ENCODE data around the gene KRTAP10-1. TPM values are rescaled to one million over a fixed set of nuclear protein-coding genes. Genes with fewer than 3 reads are reported as not detected.
A peak's percentile ranks its signal among the peaks of the same experiment; 100 is the strongest.
"Not testable (repeated sequence)": the region's sequence is repeated elsewhere in the genome, so short reads cannot be mapped to it uniquely, and the experiment has no call there.

The KRTAP10-1 gene
- total RNA-seq, 1 experiment from 2014 or later: not detected

DNA sequence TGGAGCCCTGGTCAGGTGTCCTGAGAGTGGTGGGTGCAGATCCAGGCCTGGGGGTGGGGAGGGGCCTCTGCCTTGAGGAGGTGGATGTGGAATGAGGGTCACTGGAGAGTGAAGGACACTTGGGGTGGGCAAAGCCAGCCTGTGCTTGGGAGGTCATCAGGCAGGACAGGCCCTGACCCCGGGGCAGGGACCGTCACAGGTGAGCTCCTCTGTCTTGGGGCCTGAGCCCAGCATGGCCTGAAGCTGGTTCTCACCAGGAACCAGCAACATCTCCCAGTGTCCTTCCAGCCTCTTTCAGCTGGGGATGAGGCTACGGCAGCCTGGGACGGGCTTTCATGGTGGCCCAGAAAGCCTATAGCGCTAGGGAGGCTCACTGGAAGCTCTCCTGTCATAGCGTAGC lies 12.1 kb upstream of the KRTAP10-1 start:
- Mint-ChIP-seq H3K27me3 (ENCODE audit: insufficient read depth, unreplicated experiment) (peaks cover 62% of the 10 kb centered on the region), H3K4me1 (ENCODE audit: insufficient read depth, unreplicated experiment) (peaks cover 15% of the 10 kb centered on the region), H3K27ac (ENCODE audit: low read depth, unreplicated experiment) (no peak overlapping the region), H3K4me3 (ENCODE audit: unreplicated experiment) (no peak overlapping the region), H3K9me3 (ENCODE audit: unreplicated experiment) (peaks cover 13% of the 10 kb centered on the region), H3K36me3 (ENCODE audit: insufficient read depth, unreplicated experiment) (no peaks in the 10 kb centered on the region)
- ChIA-PET CTCF (interaction anchor here (0.7 kb wide), 1 partner anchor 42 kb away, joined by 4 read pairs; no protein-coding TSS in a partner anchor), POLR2A (no interaction called here)
- TF ChIP-seq, protein P1, sequence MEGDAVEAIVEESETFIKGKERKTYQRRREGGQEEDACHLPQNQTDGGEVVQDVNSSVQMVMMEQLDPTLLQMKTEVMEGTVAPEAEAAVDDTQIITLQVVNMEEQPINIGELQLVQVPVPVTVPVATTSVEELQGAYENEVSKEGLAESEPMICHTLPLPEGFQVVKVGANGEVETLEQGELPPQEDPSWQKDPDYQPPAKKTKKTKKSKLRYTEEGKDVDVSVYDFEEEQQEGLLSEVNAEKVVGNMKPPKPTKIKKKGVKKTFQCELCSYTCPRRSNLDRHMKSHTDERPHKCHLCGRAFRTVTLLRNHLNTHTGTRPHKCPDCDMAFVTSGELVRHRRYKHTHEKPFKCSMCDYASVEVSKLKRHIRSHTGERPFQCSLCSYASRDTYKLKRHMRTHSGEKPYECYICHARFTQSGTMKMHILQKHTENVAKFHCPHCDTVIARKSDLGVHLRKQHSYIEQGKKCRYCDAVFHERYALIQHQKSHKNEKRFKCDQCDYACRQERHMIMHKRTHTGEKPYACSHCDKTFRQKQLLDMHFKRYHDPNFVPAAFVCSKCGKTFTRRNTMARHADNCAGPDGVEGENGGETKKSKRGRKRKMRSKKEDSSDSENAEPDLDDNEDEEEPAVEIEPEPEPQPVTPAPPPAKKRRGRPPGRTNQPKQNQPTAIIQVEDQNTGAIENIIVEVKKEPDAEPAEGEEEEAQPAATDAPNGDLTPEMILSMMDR (IDR thresholded peaks at IDR 0.05; ENCODE audit: unreplicated experiment): no peak
- BruUV-seq (replicated peaks): no TSS peak
- intact Hi-C loops (cut with micrococcal nuclease): no loop called here
- no peak for DNase-seq (ENCODE audit: unreplicated experiment)

DNA sequence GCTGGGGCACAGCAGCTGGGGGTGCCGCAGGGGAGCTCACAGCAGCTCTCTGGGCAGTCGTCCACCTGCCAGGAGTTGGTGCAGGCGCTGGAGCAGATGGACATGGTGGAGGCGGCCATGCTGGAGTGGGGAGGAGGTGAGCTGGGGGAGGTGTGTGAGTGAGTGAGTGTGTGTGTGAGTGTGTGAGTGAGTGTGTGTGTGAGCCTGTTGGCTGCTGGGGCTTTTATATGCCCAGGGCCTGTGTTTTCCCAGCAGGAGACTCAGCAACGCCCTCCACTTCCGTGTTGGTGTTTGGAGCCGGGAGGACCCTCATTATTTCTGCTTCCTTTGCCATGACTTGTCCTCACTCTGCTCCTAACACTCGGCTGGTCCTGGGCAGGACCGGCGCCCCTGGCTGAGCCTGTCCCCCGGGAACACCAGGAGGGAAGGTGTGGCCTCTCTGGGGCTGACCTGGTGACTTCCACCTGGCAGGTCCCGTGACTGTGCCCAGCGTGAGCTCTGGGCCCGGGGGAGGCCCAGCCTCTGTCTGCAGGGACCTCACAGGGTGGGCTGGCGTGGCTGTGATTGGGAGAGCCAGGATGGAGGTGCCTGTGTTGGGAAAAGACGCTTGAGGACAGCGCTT lies 11.5 kb upstream of the KRTAP10-1 start, which contains the start of gene KRTAP10-2:
Gene KRTAP10-2, minus strand, starts transcription at position 166 of the 622 bp plus-strand sequence. Its CDS starts 47 bp downstream, at position 119.
- H3K4me3 Mint-ChIP-seq (ENCODE audit: unreplicated experiment): no peak within 1 kb of the TSS
- H3K36me3 Mint-ChIP-seq (ENCODE audit: insufficient read depth, unreplicated experiment): no peaks in the 10 kb centered on the region
- BruUV-seq (replicated peaks): no TSS peak
- peaks cover 20% of the 10 kb centered on the region for H3K9me3 Mint-ChIP-seq (ENCODE audit: unreplicated experiment)
- CTCF ChIA-PET: interaction anchor here (0.7 to 1.8 kb wide), 2 partner anchors 190 to 655 kb away, joined by 3 to 4 read pairs; no protein-coding TSS in a partner anchor
- intact Hi-C loops (cut with micrococcal nuclease): no loop called here
- H3K27me3 Mint-ChIP-seq (ENCODE audit: insufficient read depth, unreplicated experiment): peaks cover 61% of the 10 kb centered on the region
- POLR2A ChIA-PET: no interaction called here
- no peak within 1 kb of the TSS for H3K27ac Mint-ChIP-seq (ENCODE audit: low read depth, unreplicated experiment)
- TF ChIP-seq, protein P1 (IDR thresholded peaks at IDR 0.05; ENCODE audit: unreplicated experiment): no peak
- DNase-seq (ENCODE audit: unreplicated experiment): no peak
- H3K4me1 Mint-ChIP-seq (ENCODE audit: insufficient read depth, unreplicated experiment): peaks cover 15% of the 10 kb centered on the region

DNA sequence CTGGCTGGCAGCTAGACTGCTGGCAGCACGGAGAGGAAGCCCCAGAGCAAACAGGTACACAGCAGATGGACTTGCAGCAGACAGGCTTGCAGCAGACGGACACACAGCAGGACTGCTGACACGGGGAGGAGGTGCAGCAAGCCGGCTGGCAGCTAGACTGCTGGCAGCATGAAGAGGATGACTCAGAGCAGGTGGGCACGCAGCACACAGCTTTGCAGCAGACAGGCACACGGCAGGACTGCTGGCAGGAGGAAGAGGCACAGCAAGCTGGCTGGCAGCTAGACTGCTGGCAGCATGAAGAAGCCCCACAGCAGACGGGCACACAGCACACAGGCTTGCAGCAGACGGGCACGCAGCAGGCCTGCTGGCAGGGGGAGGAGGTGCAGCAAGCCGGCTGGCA lies 10.8 kb upstream of the KRTAP10-1 start:
- Mint-ChIP-seq H3K9me3 (ENCODE audit: unreplicated experiment) (peaks cover 22% of the 10 kb centered on the region), H3K27me3 (ENCODE audit: insufficient read depth, unreplicated experiment) (peaks cover 61% of the 10 kb centered on the region), H3K4me3 (ENCODE audit: unreplicated experiment) (no peak overlapping the region), H3K4me1 (ENCODE audit: insufficient read depth, unreplicated experiment) (peaks cover 15% of the 10 kb centered on the region), H3K36me3 (ENCODE audit: insufficient read depth, unreplicated experiment) (no peaks in the 10 kb centered on the region), H3K27ac (ENCODE audit: low read depth, unreplicated experiment) (no peak overlapping the region)
- POLR2A ChIA-PET: no interaction called here
- intact Hi-C loops (cut with micrococcal nuclease): no loop called here
- TF ChIP-seq, protein P1 (IDR thresholded peaks at IDR 0.05; ENCODE audit: unreplicated experiment): no peak
- DNase-seq (ENCODE audit: unreplicated experiment): peak; percentile 33
- BruUV-seq (replicated peaks): no TSS peak
- CTCF ChIA-PET: interaction anchor here (0.7 to 1.8 kb wide), 2 partner anchors 191 to 655 kb away, joined by 3 to 4 read pairs; no protein-coding TSS in a partner anchor

DNA sequence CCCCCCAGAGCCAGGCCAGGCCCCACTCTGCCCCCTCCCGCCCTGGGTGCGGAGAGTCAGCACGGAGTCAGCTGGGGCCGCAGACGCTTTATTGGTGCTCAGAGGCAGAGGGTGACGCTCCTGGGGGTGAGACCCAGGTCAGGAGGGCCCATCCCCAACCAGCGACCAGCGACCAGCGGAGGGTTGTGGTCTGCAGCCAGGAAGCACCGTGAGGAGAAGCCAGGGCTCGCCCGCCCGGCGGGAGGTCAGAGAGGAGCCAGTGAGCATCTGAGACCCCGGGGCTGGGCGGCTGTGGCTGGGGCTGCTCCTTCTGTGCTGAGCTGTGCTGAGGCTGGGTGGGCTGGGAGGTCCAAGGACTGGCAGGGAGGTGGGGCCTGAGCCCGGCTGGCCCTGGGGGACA lies 10.3 kb upstream of the KRTAP10-1 start:
- H3K36me3 Mint-ChIP-seq (ENCODE audit: insufficient read depth, unreplicated experiment); H3K27ac Mint-ChIP-seq (ENCODE audit: low read depth, unreplicated experiment); intact Hi-C loops (cut with micrococcal nuclease); H3K4me3 Mint-ChIP-seq (ENCODE audit: unreplicated experiment); DNase-seq (ENCODE audit: unreplicated experiment); POLR2A ChIA-PET; BruUV-seq (replicated peaks): not testable (repeated sequence)
- H3K4me1 Mint-ChIP-seq (ENCODE audit: insufficient read depth, unreplicated experiment): peaks cover 15% of the 10 kb centered on the region
- H3K27me3 Mint-ChIP-seq (ENCODE audit: insufficient read depth, unreplicated experiment): peaks cover 59% of the 10 kb centered on the region
- CTCF ChIA-PET: interaction anchor here (1.8 kb wide), 1 partner anchor 192 kb away, joined by 4 read pairs; no protein-coding TSS in a partner anchor
- H3K9me3 Mint-ChIP-seq (ENCODE audit: unreplicated experiment): peaks cover 27% of the 10 kb centered on the region

Data from MCF 10A (cell line).